Esophagus muscularis mucosa (tissue), 3 donors: ENCODE results near the gene OGFOD2.

ENCODE experiments used
- CTCF ChIP-seq, 3 experiments: fragments of 200-600 bp in 2 of 3; fragments of 450-650 bp in 1 of 3; sonication (generic) in 2 of 3; IDR thresholded peaks; one replicate each; pipeline ENCODE4 v1.5.1; 2017 to 2019; ENCODE audit warnings: antibody characterized with exemption in 3 of 3, mild to moderate bottlenecking in 2 of 3, moderate library complexity in 1 of 3
- EP300 ChIP-seq: sonication (generic); formaldehyde crosslinking; IDR thresholded peaks from one replicate; pipeline ENCODE4 v1.6.1; 2017; ENCODE audit warnings: antibody characterized with exemption

GRCh38 chr12:122955156-122955555 is 19.9 kb upstream of the OGFOD2 start:
- TF ChIP-seq EP300: no peak
- no peak for TF ChIP-seq CTCF (IDR thresholded peaks at IDR 0.05)
